ENCODE data around the gene CYP3A4. TPM values are rescaled to one million over a fixed set of nuclear protein-coding genes. Genes with fewer than 3 reads are reported as not detected.
"Not testable (repeated sequence)": the region's sequence is repeated elsewhere in the genome, so short reads cannot be mapped to it uniquely, and the experiment has no call there.

The CYP3A4 gene
- total and polyA plus RNA-seq, 2 donors from 2014 or later, result 0.37 TPM; not detected in 1

- intact Hi-C loops (cut with DNase I), result no loop called here
- Histone ChIP-seq H3K9me3 (ENCODE audit: control insufficient read depth in 2 of 3, insufficient read depth in 1 of 3, low read length in 3 of 3) (no peaks in the 10 kb centered on the region), H3K27ac (ENCODE audit: low read depth in 2 of 2, low read length in 2 of 2) (no peak overlapping the region), H3K27me3 (ENCODE audit: control insufficient read depth, insufficient read depth, low read length) (no peaks in the 10 kb centered on the region), H3K4me1 (ENCODE audit: control insufficient read depth in 2 of 3, insufficient read depth in 2 of 3, low read depth in 1 of 3, low read length in 3 of 3) (no peaks in the 10 kb centered on the region), H3K9ac (ENCODE audit: low read length in 3 of 3) (no peak overlapping the region), H3K36me3 (ENCODE audit: control insufficient read depth in 2 of 3, insufficient read depth in 3 of 3, low read length in 3 of 3) (no peaks in the 10 kb centered on the region), H3K4me3 (ENCODE audit: low read length in 3 of 3) (no peak overlapping the region)
- DNase-seq (no peak), FAIRE-seq (no peak)
- no peak for TF ChIP-seq CTCF (IDR thresholded peaks at IDR 0.05; ENCODE audit: borderline replicate concordance, extremely low read depth, insufficient read depth)
These were observed 35.0 kb downstream of the CYP3A4 start for GRCh38 chr7:99748846-99749579.

GRCh38 chr7:99746915-99747314 is 37.1 kb downstream of the CYP3A4 start:
- H3K4me3 ChIP-seq (ENCODE audit: low read length in 3 of 3); H3K4me1 ChIP-seq (ENCODE audit: control insufficient read depth in 2 of 3, insufficient read depth in 2 of 3, low read depth in 1 of 3, low read length in 3 of 3); intact Hi-C loops (cut with DNase I); DNase-seq; H3K9me3 ChIP-seq (ENCODE audit: control insufficient read depth in 2 of 3, insufficient read depth in 1 of 3, low read length in 3 of 3); H3K27me3 ChIP-seq (ENCODE audit: control insufficient read depth, insufficient read depth, low read length); FAIRE-seq; H3K36me3 ChIP-seq (ENCODE audit: control insufficient read depth in 2 of 3, insufficient read depth in 3 of 3, low read length in 3 of 3); H3K27ac ChIP-seq (ENCODE audit: low read depth in 2 of 2, low read length in 2 of 2); H3K9ac ChIP-seq (ENCODE audit: low read length in 3 of 3): not testable (repeated sequence)

DNA sequence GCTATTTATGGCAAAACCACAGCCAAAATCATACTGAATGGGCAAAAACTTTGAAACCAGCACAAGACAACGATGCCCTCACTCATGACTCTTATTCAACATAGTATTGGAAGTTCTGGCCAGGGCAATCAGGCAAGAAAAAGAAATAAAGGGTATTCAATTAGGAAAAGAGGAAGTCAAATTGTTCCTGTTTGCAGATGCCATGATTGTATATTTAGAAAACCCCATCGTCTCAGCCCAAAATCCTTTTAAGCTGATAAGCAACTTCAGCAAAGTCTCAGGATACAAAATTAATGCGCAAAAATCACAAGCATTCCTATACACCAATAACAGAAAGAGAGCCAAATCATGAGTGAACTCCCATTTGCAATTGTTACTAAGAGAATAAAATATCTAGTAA is 38.6 kb downstream of the CYP3A4 start:
- H3K4me1 ChIP-seq (ENCODE audit: control insufficient read depth in 2 of 3, insufficient read depth in 2 of 3, low read depth in 1 of 3, low read length in 3 of 3); H3K9me3 ChIP-seq (ENCODE audit: control insufficient read depth in 2 of 3, insufficient read depth in 1 of 3, low read length in 3 of 3); H3K9ac ChIP-seq (ENCODE audit: low read length in 3 of 3); FAIRE-seq; H3K27ac ChIP-seq (ENCODE audit: low read depth in 2 of 2, low read length in 2 of 2); DNase-seq; H3K36me3 ChIP-seq (ENCODE audit: control insufficient read depth in 2 of 3, insufficient read depth in 3 of 3, low read length in 3 of 3); H3K27me3 ChIP-seq (ENCODE audit: control insufficient read depth, insufficient read depth, low read length); intact Hi-C loops (cut with DNase I); H3K4me3 ChIP-seq (ENCODE audit: low read length in 3 of 3): not testable (repeated sequence)

DNA sequence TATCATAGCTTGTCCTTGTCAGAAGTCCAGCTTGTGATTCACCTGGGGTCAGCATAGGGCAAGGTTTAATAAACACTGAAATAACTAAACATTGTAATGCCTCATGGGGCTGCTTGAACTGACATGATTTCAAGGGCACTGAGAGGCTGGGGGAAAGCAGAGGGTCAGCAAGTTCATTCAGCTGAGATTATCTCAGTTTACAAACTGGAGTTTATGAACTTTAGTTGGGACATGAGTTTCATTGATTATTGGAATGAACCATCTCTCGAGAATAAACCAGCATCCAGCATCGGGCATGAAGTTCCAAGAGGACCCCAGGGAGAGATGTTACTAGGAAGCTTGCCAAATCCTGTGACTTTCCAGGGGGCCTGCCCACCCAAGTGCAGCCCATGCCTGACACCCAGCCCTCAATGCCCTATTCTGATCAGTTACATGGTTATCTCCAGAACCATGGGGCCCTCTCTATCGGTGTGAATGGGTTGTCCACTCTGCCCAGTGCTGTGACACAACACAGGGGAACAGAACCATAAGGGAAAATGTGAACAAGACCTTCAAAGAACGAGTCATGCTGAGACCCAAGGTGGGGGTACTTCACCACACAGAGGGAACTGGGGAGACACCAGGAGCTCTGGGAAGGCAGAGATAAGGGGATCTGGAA is 41.1 kb downstream of the CYP3A4 start:
- FAIRE-seq, result no peak
- Histone ChIP-seq H3K4me3 (ENCODE audit: low read length in 3 of 3) (no peak overlapping the region), H3K27ac (ENCODE audit: low read depth in 2 of 2, low read length in 2 of 2) (no peak overlapping the region), H3K36me3 (ENCODE audit: control insufficient read depth in 2 of 3, insufficient read depth in 3 of 3, low read length in 3 of 3) (no peaks in the 10 kb centered on the region), H3K9ac (ENCODE audit: low read length in 3 of 3) (no peak overlapping the region), H3K4me1 (ENCODE audit: control insufficient read depth in 2 of 3, insufficient read depth in 2 of 3, low read depth in 1 of 3, low read length in 3 of 3) (no peaks in the 10 kb centered on the region), H3K9me3 (ENCODE audit: control insufficient read depth in 2 of 3, insufficient read depth in 1 of 3, low read length in 3 of 3) (no peaks in the 10 kb centered on the region), H3K27me3 (ENCODE audit: control insufficient read depth, insufficient read depth, low read length) (no peaks in the 10 kb centered on the region)
- no peak for DNase-seq
- intact Hi-C loops (cut with DNase I), result no loop called here
- TF ChIP-seq CTCF (IDR thresholded peaks at IDR 0.05; ENCODE audit: borderline replicate concordance, extremely low read depth, insufficient read depth), result no peak
